IPS-11a (cell line): ENCODE results near the gene AGT.

Experiments used
- H3K4me3 ChIP-seq: one replicate; pipeline ENCODE4 v1.5.1; 2013; ENCODE audit warnings: low read depth, low read length, control low read depth

AGT gene

GRCh38 chr1:230713915-230714764 is at the start of gene AGT:
AGT (minus strand) TSS chr1:230714122; CDS start chr1:230710823, 3,299 bp downstream.
- H3K4me3 ChIP-seq, result no peak within 1 kb of the TSS

GRCh38 chr1:230761443-230762167 is 47.7 kb upstream of the AGT start:
- no peak overlapping the region for H3K4me3 ChIP-seq

- H3K4me3 ChIP-seq, result no peak overlapping the region
Observed at GRCh38 chr1:230760360-230760827, 46.5 kb upstream of the AGT start.

GRCh38 chr1:230759369-230760065 is 45.6 kb upstream of the AGT start:
- H3K4me3 ChIP-seq, result no peak overlapping the region

- no peak overlapping the region for H3K4me3 ChIP-seq
Observed at GRCh38 chr1:230758709-230759368, 44.9 kb upstream of the AGT start.

GRCh38 chr1:230757856-230758708 is 44.2 kb upstream of the AGT start:
- no peak overlapping the region for H3K4me3 ChIP-seq

GRCh38 chr1:230754796-230755195 is 40.9 kb upstream of the AGT start:
- H3K4me3 ChIP-seq, result no peak overlapping the region

- no peak overlapping the region for H3K4me3 ChIP-seq
Observed at GRCh38 chr1:230753586-230754251, 39.8 kb upstream of the AGT start.

- no peak overlapping the region for H3K4me3 ChIP-seq
Observed at GRCh38 chr1:230753191-230753585, 39.3 kb upstream of the AGT start.

- no peak overlapping the region for H3K4me3 ChIP-seq
Observed at GRCh38 chr1:230752407-230752806, 38.5 kb upstream of the AGT start.

- H3K4me3 ChIP-seq, result no peak overlapping the region
Observed at GRCh38 chr1:230750986-230751625, 37.2 kb upstream of the AGT start.

GRCh38 chr1:230750576-230750975 is 36.7 kb upstream of the AGT start:
- H3K4me3 ChIP-seq, result no peak overlapping the region

- no peak overlapping the region for H3K4me3 ChIP-seq
Observed at GRCh38 chr1:230749635-230750034, 35.7 kb upstream of the AGT start.

GRCh38 chr1:230749150-230749549 is 35.2 kb upstream of the AGT start:
- no peak overlapping the region for H3K4me3 ChIP-seq

- no peak overlapping the region for H3K4me3 ChIP-seq
Observed at GRCh38 chr1:230747890-230748800, 34.2 kb upstream of the AGT start.

GRCh38 chr1:230747127-230747730 is 33.3 kb upstream of the AGT start, which contains the start of gene CAPN9:
CAPN9 (plus strand) TSS chr1:230747388; CDS start chr1:230747497, 109 bp downstream.
- no peak within 1 kb of the TSS for H3K4me3 ChIP-seq

GRCh38 chr1:230746617-230747016 is 32.7 kb upstream of the AGT start:
- no peak overlapping the region for H3K4me3 ChIP-seq
